Liver (tissue), 9 donors: Measurements from ENCODE around the gene FAM234B. TPM values are rescaled to one million over a fixed set of nuclear protein-coding genes. Genes with fewer than 3 reads are reported as not detected.

Experiments used
- DNase-seq: peaks from one replicate; pipeline ENCODE4 v3.0.0-alpha.2; 2017; ENCODE audit warnings: low spot score
- H3K27ac ChIP-seq, 2 donors: one replicate each; pipeline ENCODE4 v1.7.0; 2013; ENCODE audit warnings: inconsistent platforms in 2 of 2, low read length in 2 of 2, control low read depth in 1 of 2, low read depth in 1 of 2, mild to moderate bottlenecking in 1 of 2
- H3K27me3 ChIP-seq, 4 donors: one replicate each; pipeline versions ENCODE4 v1.6.1 to v1.7.0; 2013; ENCODE audit warnings: low read length in 3 of 4, inconsistent platforms in 1 of 4, mild to moderate bottlenecking in 1 of 4, moderate library complexity in 1 of 4; ENCODE audit not compliant: control insufficient read depth in 4 of 4, insufficient read depth in 4 of 4
- H3K36me3 ChIP-seq, 4 donors: one replicate each; pipeline versions ENCODE4 v1.6.1 to v1.7.0; 2013; ENCODE audit warnings: low read length in 3 of 4, mild to moderate bottlenecking in 3 of 4, low read depth in 1 of 4, moderate library complexity in 1 of 4; ENCODE audit not compliant: control insufficient read depth in 4 of 4, insufficient read depth in 3 of 4
- H3K4me1 ChIP-seq, 4 donors: one replicate each; pipeline versions ENCODE4 v1.6.1 to v1.7.0; 2013; ENCODE audit warnings: low read length in 3 of 4, mild to moderate bottlenecking in 3 of 4, moderate library complexity in 1 of 4; ENCODE audit not compliant: control insufficient read depth in 4 of 4, insufficient read depth in 4 of 4
- H3K4me3 ChIP-seq, 3 donors: one replicate each; pipeline versions ENCODE4 v1.6.1 to v1.7.0; 2013; ENCODE audit warnings: low read length in 3 of 3, control low read depth in 1 of 3, low read depth in 1 of 3, mild to moderate bottlenecking in 1 of 3
- H3K9ac ChIP-seq, 2 donors: one replicate each; pipeline ENCODE4 v1.7.0; 2013; ENCODE audit warnings: low read length in 2 of 2, mild to moderate bottlenecking in 2 of 2, moderate library complexity in 2 of 2, control low read depth in 1 of 2, low read depth in 1 of 2
- H3K9me3 ChIP-seq, 4 donors: one replicate each; pipeline versions ENCODE4 v1.6.1 to v1.7.0; 2013; ENCODE audit warnings: low read length in 3 of 4; ENCODE audit not compliant: control insufficient read depth in 4 of 4
- EGR1 ChIP-seq, 2 donors: IDR thresholded peaks; 2 replicates each; pipeline ENCODE4 v1.6.1; 2016 to 2018; ENCODE audit warnings: antibody characterized with exemption in 2 of 2, low read depth in 2 of 2
- FOXA1 ChIP-seq: IDR thresholded peaks from 2 replicates; pipeline ENCODE4 v1.6.1; 2016; ENCODE audit warnings: antibody characterized with exemption
- FOXA2 ChIP-seq: IDR thresholded peaks from 2 replicates; pipeline ENCODE4 v1.6.1; 2016; ENCODE audit warnings: antibody characterized with exemption
- GABPA ChIP-seq, 2 donors: IDR thresholded peaks in 1 of 2; conservative IDR thresholded peaks in 1 of 2; 2 replicates each; pipeline ENCODE4 v1.6.1; 2016; ENCODE audit warnings: antibody characterized with exemption in 2 of 2, mild to moderate bottlenecking in 1 of 2, moderate library complexity in 1 of 2
- HNF4A ChIP-seq, 2 donors: conservative IDR thresholded peaks; 2 replicates each; pipeline ENCODE4 v1.6.1; 2016; ENCODE audit warnings: antibody characterized with exemption in 2 of 2, mild to moderate bottlenecking in 2 of 2
- HNF4G ChIP-seq: IDR thresholded peaks from 2 replicates; pipeline ENCODE4 v1.6.1; 2016; ENCODE audit warnings: antibody characterized with exemption
- JUND ChIP-seq, 2 donors: IDR thresholded peaks; 2 replicates each; pipeline ENCODE4 v1.6.1; 2016; ENCODE audit warnings: antibody characterized with exemption in 2 of 2
- NR2F2 ChIP-seq: IDR thresholded peaks from 2 replicates; pipeline ENCODE4 v1.6.1; 2016; ENCODE audit warnings: antibody characterized with exemption
- RAD21 ChIP-seq, 2 donors: IDR thresholded peaks; 2 replicates each; pipeline ENCODE4 v1.6.1; 2016; ENCODE audit warnings: antibody characterized with exemption in 2 of 2, mild to moderate bottlenecking in 2 of 2
- RXRA ChIP-seq, 2 donors: IDR thresholded peaks; 2 replicates each; pipeline ENCODE4 v1.6.1; 2017 to 2018; ENCODE audit warnings: antibody characterized with exemption in 2 of 2, mild to moderate bottlenecking in 1 of 2
- TAF1 ChIP-seq: conservative IDR thresholded peaks from 2 replicates; pipeline ENCODE4 v1.6.1; 2016; ENCODE audit warnings: antibody characterized with exemption, mild to moderate bottlenecking
- YY1 ChIP-seq: IDR thresholded peaks from 2 replicates; pipeline ENCODE4 v1.6.1; 2016; ENCODE audit warnings: antibody characterized with exemption, mild to moderate bottlenecking
- WGBS: extraction: QIAGEN DNeasy Blood & Tissue Kit; methylation state at CpG from one replicate; pipeline ENCODE4 v1.1.7; 2013; 5-methylcytosine and 5-hydroxymethylcytosine counted together
- polyA plus RNA-seq, 2 donors: library from polyadenylated mRNA; stranded (reverse) in 1 of 2; unstranded in 1 of 2; fragments of 200-250 nt in 1 of 2; fragments of >200 nt in 1 of 2; fragmentation: Nextera tagmentation in 1 of 2; extraction: Ambion mirVana in 1 of 2; gene quantifications; one replicate each; pipeline versions ENCODE4 v1.2.1 to v1.2.3, GENCODE V29; 2013 to 2015
- total RNA-seq, 2 donors: library from RNA; depleted of rRNA; stranded (reverse); fragments of >200 nt; gene quantifications; one replicate each; pipeline ENCODE4 v1.2.3, GENCODE V29; 2014
- TF ChIP-seq, protein P1 (sequence below): fragments of 150-350 bp; IDR thresholded peaks from 2 replicates; pipeline ENCODE4 v1.5.1; 2017; ENCODE audit warnings: improper control_type of control experiment, low read depth, low read length; ENCODE audit not compliant: missing input control
- TF ChIP-seq, protein P2 (sequence below): IDR thresholded peaks from 2 replicates; pipeline ENCODE4 v1.6.1; 2016; ENCODE audit warnings: antibody characterized with exemption
- TF ChIP-seq, protein P3 (sequence below): IDR thresholded peaks from 2 replicates; pipeline ENCODE4 v1.6.1; 2016; ENCODE audit warnings: antibody characterized with exemption, mild to moderate bottlenecking
- TF ChIP-seq, protein P4 (sequence below): IDR thresholded peaks from 2 replicates; pipeline ENCODE4 v1.6.1; 2016; ENCODE audit warnings: antibody characterized with exemption
- donor health status: healthy.
- donor health status: healthy.
- donor health status: healthy.
- donor health status: healthy.
- donor health status: healthy.

The FAM234B gene
- total and polyA plus RNA-seq, 4 donors, result 1.7 to 8.0 (median 3.2) TPM

DNA sequence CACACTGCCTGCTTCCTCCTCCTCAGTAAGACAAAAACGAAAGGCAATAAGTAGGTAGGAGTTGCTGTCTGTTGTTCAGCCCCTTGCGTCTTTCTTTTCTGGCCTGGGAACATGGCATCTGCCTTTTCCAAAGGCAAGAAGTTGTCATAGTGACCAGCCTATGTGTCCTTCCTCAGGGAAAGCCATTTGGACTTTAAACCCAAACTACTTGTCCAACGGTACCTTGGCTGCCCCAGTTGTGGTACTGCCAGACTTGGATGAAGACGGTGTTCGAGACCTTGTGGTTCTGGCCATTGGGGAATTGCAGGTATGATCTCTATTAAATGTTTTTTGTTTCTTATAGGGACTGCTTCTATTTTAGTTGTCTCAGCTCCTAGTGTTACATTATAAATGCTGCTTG is 18.5 kb downstream of the FAM234B start:
- no peak overlapping the region for H3K9ac ChIP-seq
- DNase-seq, result no peak
- TF ChIP-seq, protein P1, sequence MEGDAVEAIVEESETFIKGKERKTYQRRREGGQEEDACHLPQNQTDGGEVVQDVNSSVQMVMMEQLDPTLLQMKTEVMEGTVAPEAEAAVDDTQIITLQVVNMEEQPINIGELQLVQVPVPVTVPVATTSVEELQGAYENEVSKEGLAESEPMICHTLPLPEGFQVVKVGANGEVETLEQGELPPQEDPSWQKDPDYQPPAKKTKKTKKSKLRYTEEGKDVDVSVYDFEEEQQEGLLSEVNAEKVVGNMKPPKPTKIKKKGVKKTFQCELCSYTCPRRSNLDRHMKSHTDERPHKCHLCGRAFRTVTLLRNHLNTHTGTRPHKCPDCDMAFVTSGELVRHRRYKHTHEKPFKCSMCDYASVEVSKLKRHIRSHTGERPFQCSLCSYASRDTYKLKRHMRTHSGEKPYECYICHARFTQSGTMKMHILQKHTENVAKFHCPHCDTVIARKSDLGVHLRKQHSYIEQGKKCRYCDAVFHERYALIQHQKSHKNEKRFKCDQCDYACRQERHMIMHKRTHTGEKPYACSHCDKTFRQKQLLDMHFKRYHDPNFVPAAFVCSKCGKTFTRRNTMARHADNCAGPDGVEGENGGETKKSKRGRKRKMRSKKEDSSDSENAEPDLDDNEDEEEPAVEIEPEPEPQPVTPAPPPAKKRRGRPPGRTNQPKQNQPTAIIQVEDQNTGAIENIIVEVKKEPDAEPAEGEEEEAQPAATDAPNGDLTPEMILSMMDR, result no peak
- TF ChIP-seq FOXA2 (no peak), HNF4A (conservative IDR thresholded peaks at IDR 0.05) (no peak), NR2F2 (no peak), GABPA (IDR thresholded peaks at IDR 0.05 in 1 of 2, conservative IDR thresholded peaks at IDR 0.05 in 1 of 2) (no peak), JUND (IDR thresholded peaks at IDR 0.05) (no peak), HNF4G (no peak), EGR1 (IDR thresholded peaks at IDR 0.05; ENCODE audit: low read depth in 2 of 2) (no peak), RXRA (IDR thresholded peaks at IDR 0.05) (no peak), TAF1 (no peak), FOXA1 (no peak), RAD21 (IDR thresholded peaks at IDR 0.05) (no peak)
- TF ChIP-seq, protein P2, sequence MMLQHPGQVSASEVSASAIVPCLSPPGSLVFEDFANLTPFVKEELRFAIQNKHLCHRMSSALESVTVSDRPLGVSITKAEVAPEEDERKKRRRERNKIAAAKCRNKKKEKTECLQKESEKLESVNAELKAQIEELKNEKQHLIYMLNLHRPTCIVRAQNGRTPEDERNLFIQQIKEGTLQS, result no peak
- TF ChIP-seq, protein P3, sequence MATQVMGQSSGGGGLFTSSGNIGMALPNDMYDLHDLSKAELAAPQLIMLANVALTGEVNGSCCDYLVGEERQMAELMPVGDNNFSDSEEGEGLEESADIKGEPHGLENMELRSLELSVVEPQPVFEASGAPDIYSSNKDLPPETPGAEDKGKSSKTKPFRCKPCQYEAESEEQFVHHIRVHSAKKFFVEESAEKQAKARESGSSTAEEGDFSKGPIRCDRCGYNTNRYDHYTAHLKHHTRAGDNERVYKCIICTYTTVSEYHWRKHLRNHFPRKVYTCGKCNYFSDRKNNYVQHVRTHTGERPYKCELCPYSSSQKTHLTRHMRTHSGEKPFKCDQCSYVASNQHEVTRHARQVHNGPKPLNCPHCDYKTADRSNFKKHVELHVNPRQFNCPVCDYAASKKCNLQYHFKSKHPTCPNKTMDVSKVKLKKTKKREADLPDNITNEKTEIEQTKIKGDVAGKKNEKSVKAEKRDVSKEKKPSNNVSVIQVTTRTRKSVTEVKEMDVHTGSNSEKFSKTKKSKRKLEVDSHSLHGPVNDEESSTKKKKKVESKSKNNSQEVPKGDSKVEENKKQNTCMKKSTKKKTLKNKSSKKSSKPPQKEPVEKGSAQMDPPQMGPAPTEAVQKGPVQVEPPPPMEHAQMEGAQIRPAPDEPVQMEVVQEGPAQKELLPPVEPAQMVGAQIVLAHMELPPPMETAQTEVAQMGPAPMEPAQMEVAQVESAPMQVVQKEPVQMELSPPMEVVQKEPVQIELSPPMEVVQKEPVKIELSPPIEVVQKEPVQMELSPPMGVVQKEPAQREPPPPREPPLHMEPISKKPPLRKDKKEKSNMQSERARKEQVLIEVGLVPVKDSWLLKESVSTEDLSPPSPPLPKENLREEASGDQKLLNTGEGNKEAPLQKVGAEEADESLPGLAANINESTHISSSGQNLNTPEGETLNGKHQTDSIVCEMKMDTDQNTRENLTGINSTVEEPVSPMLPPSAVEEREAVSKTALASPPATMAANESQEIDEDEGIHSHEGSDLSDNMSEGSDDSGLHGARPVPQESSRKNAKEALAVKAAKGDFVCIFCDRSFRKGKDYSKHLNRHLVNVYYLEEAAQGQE, result no peak
- TF ChIP-seq, protein P4, sequence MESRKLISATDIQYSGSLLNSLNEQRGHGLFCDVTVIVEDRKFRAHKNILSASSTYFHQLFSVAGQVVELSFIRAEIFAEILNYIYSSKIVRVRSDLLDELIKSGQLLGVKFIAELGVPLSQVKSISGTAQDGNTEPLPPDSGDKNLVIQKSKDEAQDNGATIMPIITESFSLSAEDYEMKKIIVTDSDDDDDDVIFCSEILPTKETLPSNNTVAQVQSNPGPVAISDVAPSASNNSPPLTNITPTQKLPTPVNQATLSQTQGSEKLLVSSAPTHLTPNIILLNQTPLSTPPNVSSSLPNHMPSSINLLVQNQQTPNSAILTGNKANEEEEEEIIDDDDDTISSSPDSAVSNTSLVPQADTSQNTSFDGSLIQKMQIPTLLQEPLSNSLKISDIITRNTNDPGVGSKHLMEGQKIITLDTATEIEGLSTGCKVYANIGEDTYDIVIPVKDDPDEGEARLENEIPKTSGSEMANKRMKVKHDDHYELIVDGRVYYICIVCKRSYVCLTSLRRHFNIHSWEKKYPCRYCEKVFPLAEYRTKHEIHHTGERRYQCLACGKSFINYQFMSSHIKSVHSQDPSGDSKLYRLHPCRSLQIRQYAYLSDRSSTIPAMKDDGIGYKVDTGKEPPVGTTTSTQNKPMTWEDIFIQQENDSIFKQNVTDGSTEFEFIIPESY, result no peak
- no peak overlapping the region for H3K4me3 ChIP-seq
- H3K27ac ChIP-seq, result no peak overlapping the region
- 82% methylated on average over 5 of the region's 5 CpGs for WGBS
- no peaks in the 10 kb centered on the region for H3K4me1 ChIP-seq
- H3K9me3 ChIP-seq, result no peaks in the 10 kb centered on the region
- peaks cover 0 to 10% (median 3%) of the 10 kb centered on the region in 4 donors for H3K36me3 ChIP-seq
- H3K27me3 ChIP-seq, result no peaks in the 10 kb centered on the region

DNA sequence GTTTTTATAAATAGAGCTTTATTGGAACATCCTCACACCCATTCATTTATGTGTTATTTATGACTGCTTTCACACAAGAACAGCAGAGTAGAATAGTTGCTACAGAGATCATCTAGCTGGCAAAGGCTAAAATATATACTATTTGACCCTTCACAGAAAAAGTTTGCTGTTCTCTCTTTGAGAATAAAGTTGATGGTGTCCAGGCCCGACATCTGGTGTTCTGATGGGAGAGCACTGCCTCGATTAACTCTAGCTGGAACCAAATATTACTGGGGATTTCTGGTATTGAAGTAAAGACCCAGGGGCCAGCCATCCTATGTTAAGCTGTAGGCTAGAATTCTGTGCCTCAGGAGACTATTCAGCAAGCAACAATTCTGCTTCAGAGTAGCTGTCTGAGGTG is 21.8 kb downstream of the FAM234B start:
- 91% methylated on average over 2 of the region's 2 CpGs for WGBS
- Histone ChIP-seq H3K27ac (no peak overlapping the region), H3K9ac (no peak overlapping the region), H3K36me3 (peaks cover 0 to 10% (median 9%) of the 10 kb centered on the region in 4 donors), H3K4me1 (no peaks in the 10 kb centered on the region), H3K4me3 (no peak overlapping the region), H3K9me3 (no peaks in the 10 kb centered on the region), H3K27me3 (no peaks in the 10 kb centered on the region)
- TF ChIP-seq YY1, result no peak
- TF ChIP-seq NR2F2, result no peak
- no peak for DNase-seq
